IPS DF 4.7 (cell line): ENCODE data around the gene DIS3L2.

ENCODE experiments used
- DNase-seq: peaks from one replicate; pipeline ENCODE4 v3.0.0-alpha.2; 2013; ENCODE audit warnings: low spot score; ENCODE audit errors: extremely low read depth

Gene DIS3L2

GRCh38 chr2:232225895-232226294 is 264.4 kb downstream of the DIS3L2 start:
- no peak for DNase-seq

GRCh38 chr2:232228332-232228731 is 266.8 kb downstream of the DIS3L2 start:
- DNase-seq = no peak

GRCh38 chr2:232228971-232229894 is 267.7 kb downstream of the DIS3L2 start:
- no peak for DNase-seq

- DNase-seq = no peak
Observed at GRCh38 chr2:232229911-232230310, 268.4 kb downstream of the DIS3L2 start.

- DNase-seq = peak; percentile 46
Observed at GRCh38 chr2:232230560-232230959, 269.0 kb downstream of the DIS3L2 start.

GRCh38 chr2:232231554-232231953 is 270.0 kb downstream of the DIS3L2 start:
- no peak for DNase-seq

- DNase-seq = no peak
Observed at GRCh38 chr2:232232915-232233314, 271.4 kb downstream of the DIS3L2 start.

- no peak for DNase-seq
Observed at GRCh38 chr2:232234922-232235615, 273.6 kb downstream of the DIS3L2 start.

GRCh38 chr2:232235716-232236115 is 274.2 kb downstream of the DIS3L2 start:
- no peak for DNase-seq

GRCh38 chr2:232236200-232236599 is 274.7 kb downstream of the DIS3L2 start:
- no peak for DNase-seq

- no peak for DNase-seq
Observed at GRCh38 chr2:232237464-232237863, 276.0 kb downstream of the DIS3L2 start.

- DNase-seq = no peak
Observed at GRCh38 chr2:232238108-232238507, 276.6 kb downstream of the DIS3L2 start.

- DNase-seq = no peak
Observed at GRCh38 chr2:232238596-232238995, 277.1 kb downstream of the DIS3L2 start.

GRCh38 chr2:232239951-232240681 is 278.6 kb downstream of the DIS3L2 start:
- DNase-seq = no peak

GRCh38 chr2:232240906-232241305 is 279.4 kb downstream of the DIS3L2 start:
- DNase-seq = no peak

GRCh38 chr2:232242316-232242715 is 280.8 kb downstream of the DIS3L2 start:
- DNase-seq = no peak

GRCh38 chr2:232245111-232245510 is 283.6 kb downstream of the DIS3L2 start:
- no peak for DNase-seq

GRCh38 chr2:232246245-232246644 is 284.7 kb downstream of the DIS3L2 start:
- DNase-seq = no peak

- DNase-seq = no peak
Observed at GRCh38 chr2:232249096-232249495, 287.6 kb downstream of the DIS3L2 start.

GRCh38 chr2:232250246-232251175 is 289.0 kb downstream of the DIS3L2 start:
- DNase-seq = no peak

GRCh38 chr2:232255033-232255432 is 293.5 kb downstream of the DIS3L2 start:
- DNase-seq = no peak
